ENCODE results near the gene OR10A2.
"Not testable (repeated sequence)": the region's sequence is repeated elsewhere in the genome, so short reads cannot be mapped to it uniquely, and the experiment has no call there.

Gene OR10A2

DNA sequence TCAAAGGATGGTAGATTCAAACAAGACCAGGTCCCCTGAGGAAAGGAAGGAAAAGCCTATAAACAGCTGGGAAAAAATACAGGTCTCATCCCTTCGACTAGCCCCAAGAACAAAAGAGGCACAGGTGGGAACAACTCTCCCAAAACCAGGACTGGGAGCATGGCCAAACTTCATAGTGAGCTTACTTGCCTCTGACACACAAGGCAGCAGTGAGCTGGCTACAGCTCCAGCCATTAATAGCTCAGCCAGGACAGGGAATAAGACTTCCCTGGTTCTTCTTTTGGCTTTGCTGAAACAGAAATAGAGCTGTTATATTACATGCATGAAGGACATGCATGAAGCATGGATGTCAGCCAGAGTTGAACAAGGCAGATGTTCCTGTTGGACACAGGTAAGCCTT, at the start of gene OR10A2:
Gene OR10A2, plus strand, starts transcription at position 97 of the 400 bp plus-strand sequence. CDS start 6,698 bp downstream, outside the sequence.
- FAIRE-seq = no peak

GRCh38 chr11:6813656-6814055, 49.2 kb upstream of the OR10A2 start:
- FAIRE-seq = no peak

DNA sequence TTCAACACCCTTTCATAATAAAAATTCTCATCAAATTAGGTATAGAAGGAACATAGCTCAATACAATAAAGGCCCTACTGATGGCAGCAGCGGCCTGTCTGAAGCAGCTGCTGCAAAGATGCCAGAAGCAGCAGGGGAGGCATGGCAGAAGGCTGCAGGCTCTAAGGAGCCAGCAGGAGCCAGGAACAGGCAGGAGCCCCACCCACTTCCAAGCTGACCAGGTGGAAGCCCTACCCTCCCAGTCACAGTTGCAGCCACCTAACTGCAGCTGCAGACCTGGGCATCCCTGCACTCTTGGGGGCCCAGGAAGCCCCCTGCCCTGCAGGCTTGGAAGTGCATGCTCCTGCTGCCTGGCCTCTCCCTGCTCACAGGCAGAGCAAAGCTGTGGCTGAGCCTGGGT, 45.2 kb upstream of the OR10A2 start:
- FAIRE-seq = no peak

- no peak for FAIRE-seq
Observed at GRCh38 chr11:6818967-6819366, 43.9 kb upstream of the OR10A2 start.

- no peak for FAIRE-seq
Observed at GRCh38 chr11:6824136-6824823, 38.6 kb upstream of the OR10A2 start.

GRCh38 chr11:6825231-6825744, 37.6 kb upstream of the OR10A2 start:
- no peak for FAIRE-seq

GRCh38 chr11:6828103-6828502, 34.8 kb upstream of the OR10A2 start:
- no peak for FAIRE-seq

GRCh38 chr11:6833356-6833755, 29.5 kb upstream of the OR10A2 start:
- FAIRE-seq = no peak

- no peak for FAIRE-seq
Observed at GRCh38 chr11:6834021-6834420, 28.8 kb upstream of the OR10A2 start.

DNA sequence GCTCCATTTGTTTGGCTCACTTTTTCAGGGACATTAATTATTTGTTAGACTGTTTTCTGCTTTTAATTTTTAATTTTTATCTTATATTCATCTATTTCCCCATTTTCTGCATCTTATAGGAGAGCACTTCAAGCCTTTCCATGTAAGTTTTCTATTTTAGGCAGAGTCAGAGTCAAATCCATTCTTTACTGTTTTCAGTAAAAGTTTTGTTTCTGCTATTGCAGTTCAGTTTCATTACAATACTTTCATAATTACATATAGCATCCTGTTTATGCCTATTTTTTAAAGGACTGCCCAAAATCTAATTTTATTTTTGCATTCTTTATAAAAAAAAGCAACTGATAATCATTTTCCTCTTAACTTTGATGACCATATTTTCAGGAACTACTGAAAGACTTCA, 21.2 kb upstream of the OR10A2 start:
- FAIRE-seq = no peak

DNA sequence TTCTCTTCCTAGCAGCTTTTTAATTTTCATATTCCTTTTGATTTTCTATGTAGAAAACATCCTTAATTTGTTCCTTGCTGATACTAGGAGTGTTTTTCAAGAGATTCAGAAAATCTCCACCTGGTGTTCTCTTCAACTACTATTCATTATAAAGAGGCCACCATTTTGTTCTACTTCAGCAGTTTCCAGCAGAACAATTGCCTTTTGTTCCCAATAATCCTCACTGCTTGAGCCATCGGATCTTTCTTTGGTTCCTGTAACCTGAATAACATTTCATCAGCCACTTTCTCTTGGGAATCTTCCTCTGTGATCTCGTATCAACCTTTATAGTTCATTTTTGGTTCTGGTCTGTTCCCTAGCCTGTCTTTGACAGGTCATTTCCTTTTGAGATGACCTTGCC, 19.2 kb upstream of the OR10A2 start:
- FAIRE-seq = no peak

DNA sequence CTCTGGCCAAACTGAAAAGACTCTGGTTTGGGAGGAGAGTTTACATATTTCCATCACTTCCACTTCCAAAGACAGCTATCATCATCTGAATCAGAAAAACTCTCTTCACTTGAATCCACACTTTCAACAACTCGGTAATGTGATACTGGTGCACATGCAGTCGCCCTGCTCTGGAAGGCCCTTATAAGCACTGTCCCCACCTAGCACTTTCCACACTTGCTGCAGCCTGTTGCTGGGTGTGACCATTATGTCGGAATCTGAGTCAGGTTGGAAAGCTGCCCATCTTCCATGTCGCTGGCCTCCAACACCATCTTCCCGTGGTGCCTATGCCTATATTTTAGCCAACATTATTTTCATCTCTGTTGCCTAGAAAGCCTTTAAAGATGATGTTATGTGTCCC, 18.5 kb upstream of the OR10A2 start:
- no peak for FAIRE-seq

GRCh38 chr11:6845383-6845782, 17.5 kb upstream of the OR10A2 start, which contains the start of gene OR10A5:
Gene OR10A5 (plus strand): TSS chr11:6845683. CDS start chr11:6845683, 0 bp downstream.
- no peak for FAIRE-seq

DNA sequence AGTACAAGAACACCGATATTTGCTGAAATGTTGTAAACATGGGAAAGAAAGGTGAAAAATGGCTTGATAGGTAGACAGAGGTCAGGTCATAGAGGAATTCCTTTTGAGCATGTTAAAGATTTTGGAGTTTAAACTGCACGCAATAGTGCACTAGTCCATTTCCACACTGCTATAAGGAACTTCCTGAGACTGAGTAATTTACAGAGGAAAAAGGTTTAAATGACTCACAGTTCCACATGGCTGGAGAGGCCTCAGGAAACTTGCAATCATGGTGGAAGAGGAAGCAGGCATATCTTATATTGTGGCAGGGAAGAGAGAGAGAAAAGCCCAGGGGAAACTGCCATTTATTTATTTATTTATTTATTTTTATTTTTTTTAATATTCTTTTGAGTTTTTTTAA, 12.3 kb upstream of the OR10A2 start:
- FAIRE-seq = no peak

GRCh38 chr11:6854801-6855200, 8.1 kb upstream of the OR10A2 start:
- not testable (repeated sequence) for FAIRE-seq

DNA sequence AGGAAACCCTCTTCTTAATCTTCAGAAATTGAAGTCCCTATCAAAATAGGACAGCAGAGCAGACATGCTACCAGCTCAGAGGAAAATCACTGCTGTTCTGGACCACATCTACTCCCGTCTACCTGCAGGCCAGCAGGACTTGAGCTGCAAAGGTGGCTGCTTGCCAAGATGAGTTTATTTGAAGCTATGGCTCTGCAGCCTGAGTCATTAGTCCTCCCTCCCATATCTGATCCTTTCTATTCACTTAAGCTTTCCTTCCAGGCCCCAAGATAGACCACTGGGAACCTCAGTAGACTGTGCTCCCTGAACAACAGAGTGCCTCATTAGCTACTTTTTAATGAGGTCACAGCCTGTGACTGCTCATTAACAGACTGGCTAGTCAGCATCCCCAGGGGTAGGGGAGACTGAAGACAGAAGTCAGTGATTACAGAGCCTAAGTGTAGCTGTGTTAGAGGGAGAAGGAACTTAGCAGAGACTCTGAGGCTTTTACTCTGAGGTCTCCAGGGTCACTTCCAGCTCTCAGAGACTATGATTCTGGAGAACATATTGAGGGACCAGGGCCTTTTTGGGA, 6.8 kb upstream of the OR10A2 start:
- FAIRE-seq = no peak

GRCh38 chr11:6856871-6857270, 6.0 kb upstream of the OR10A2 start:
- no peak for FAIRE-seq

DNA sequence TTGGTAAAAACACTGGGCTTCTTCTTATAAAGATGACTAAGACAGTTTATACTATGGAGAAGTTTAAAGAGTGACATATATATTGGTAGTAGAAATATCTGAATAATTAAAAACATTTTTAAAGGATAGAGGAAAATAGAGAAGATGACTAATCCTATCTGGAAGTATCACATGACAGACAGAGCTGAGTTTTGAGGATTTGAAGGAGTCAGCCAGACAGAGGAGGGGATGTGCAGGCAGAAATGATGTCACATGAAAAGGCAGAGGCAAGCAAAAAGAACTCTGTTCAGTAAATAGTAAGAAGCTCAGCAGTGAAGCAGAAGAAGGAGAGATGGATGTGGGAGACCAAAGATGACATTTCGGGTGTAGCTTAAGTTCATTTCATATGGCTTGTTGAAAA, 1.6 kb downstream of the OR10A2 start:
- no peak for FAIRE-seq

DNA sequence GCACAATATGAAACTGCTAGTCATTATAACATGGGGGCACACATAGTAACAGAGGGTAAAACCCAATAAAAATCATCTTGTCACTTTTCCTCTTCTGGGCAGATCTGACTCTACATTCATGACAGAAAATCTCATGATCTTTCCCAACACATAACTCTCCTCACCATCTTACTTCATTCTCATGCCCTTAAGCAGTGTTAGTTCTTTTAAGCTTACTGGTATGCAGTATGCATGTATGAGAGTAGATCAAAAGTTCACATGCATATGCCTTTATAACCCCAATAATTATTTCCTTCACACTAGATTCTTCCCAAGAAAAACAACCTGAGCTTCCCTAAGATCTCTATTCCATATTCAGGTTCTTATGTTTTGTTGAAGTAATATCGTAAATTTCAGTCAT, 8.4 kb downstream of the OR10A2 start:
- no peak for FAIRE-seq

DNA sequence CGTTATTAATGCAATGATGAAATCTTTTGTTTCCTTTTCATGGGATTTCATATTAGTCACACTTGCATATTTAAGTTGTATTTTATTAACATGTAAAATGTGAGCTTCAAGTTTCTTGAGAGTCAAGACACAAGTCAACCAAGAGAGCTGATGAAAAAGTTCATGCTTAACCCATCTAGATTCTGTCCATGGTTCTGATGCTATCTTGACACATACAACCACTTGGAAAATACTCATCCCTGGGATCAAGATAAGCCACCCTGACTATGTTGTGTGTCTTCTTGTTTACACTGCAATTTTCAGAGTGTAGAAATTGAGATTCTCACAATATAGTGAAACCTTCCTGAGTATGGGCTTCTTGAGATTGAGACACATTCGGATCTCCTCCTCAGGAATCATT, 12.9 kb downstream of the OR10A2 start:
- FAIRE-seq = no peak

DNA sequence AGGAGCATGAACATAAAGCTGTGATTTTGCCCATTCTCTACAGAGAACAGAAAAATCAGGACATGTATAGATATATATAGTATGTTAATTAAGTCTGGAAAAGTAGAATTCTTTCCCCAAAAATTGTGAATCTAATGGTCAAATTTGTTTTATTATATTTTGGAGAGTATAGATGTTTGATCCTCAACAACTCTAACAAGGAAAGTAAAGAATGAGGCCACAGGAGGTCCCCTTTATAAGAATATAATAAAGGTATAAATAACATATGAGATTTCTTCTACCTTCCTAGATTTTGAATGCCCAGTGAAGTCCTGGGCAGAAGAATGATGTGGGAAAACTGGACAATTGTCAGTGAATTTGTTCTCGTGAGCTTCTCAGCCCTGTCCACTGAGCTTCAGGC, 13.5 kb downstream of the OR10A2 start, which contains the start of gene OR10A4:
Gene OR10A4, plus strand, starts transcription at position 301 of the 400 bp plus-strand sequence. Its CDS starts 23 bp downstream, at position 324.
- FAIRE-seq = no peak

GRCh38 chr11:6876914-6877313, 14.1 kb downstream of the OR10A2 start:
- FAIRE-seq = no peak

DNA sequence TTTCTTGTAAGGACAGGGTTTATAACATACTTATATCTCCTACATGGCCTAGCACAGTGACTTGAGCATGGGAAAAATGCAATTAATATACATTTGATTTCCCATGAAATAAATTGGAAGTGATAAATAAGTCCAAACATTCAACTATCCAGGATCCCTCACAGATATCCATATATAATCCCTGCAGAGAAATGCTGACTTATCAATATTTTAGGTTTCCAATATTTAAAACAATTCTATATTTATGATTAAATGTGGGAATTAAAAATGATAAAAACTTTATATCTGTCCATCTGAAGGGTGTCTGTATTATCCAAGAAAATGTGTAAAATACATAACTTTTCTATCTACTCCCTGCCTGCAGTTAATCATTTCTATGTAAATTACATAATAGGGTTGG, 19.9 kb downstream of the OR10A2 start:
- FAIRE-seq = peak; percentile 60

- not testable (repeated sequence) for FAIRE-seq
Observed at GRCh38 chr11:6887711-6888110, 24.9 kb downstream of the OR10A2 start.

All from colon (tissue), 2 donors.